ENCODE measurements around the gene PPM1H.

Gene PPM1H

DNA sequence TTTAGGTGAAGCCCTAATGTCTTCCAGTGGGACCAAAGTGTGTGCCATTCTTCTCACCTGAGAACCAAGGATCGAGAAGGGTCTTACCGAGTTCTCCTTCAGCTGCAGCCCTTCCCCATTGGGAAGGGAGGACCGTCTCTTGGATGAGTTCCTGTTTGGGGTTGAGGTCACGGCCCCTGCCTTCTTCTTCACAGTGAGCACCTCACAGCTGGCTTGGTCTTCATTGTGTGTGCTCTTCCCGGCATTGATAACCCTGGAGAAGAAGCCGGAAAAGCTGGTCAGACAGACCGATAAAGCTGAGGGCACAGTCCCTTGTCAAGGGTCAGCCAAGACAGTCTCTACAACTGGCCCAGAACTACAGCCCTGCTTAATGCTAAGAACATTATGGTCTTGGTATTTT is 102.9 kb downstream of the PPM1H start:
- no peak for DNase-seq
- no peaks in the 10 kb centered on the region for H3K36me3 ChIP-seq (replicated peaks)
- H3K27me3 ChIP-seq (replicated peaks): no peaks in the 10 kb centered on the region
- in situ Hi-C loops (cut with HindIII; ENCODE audit: low pct_ligation_motif_present, low sequenced_read_pairs): no loop called here
- no peak overlapping the region for H3K27ac ChIP-seq
- TF ChIP-seq, protein P1, sequence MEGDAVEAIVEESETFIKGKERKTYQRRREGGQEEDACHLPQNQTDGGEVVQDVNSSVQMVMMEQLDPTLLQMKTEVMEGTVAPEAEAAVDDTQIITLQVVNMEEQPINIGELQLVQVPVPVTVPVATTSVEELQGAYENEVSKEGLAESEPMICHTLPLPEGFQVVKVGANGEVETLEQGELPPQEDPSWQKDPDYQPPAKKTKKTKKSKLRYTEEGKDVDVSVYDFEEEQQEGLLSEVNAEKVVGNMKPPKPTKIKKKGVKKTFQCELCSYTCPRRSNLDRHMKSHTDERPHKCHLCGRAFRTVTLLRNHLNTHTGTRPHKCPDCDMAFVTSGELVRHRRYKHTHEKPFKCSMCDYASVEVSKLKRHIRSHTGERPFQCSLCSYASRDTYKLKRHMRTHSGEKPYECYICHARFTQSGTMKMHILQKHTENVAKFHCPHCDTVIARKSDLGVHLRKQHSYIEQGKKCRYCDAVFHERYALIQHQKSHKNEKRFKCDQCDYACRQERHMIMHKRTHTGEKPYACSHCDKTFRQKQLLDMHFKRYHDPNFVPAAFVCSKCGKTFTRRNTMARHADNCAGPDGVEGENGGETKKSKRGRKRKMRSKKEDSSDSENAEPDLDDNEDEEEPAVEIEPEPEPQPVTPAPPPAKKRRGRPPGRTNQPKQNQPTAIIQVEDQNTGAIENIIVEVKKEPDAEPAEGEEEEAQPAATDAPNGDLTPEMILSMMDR (IDR thresholded peaks at IDR 0.05; ENCODE audit: low read depth, low read length, missing control alignments): no peak
- H3K4me3 ChIP-seq (ENCODE audit: low read depth, low read length): no peak overlapping the region

DNA sequence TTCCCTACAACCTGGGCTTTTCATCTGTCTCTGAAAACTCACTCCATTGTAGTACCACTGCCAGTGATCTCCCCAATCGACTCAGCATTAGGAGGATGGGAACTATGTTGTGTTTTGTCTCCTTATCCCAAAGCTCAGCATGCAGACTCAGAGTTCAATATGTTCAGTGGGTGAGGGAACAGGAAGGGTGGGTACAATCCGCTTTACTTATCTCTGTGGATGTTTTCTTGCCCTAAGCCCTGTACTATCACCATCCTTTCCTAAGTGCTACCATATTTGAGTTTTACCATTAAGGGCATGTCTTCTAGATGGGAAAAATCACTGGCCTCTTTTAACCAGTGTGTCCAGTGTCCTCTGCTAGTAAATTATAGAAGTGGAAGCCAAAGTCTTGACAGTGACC is 107.1 kb downstream of the PPM1H start:
- in situ Hi-C loops (cut with HindIII; ENCODE audit: low pct_ligation_motif_present, low sequenced_read_pairs): no loop called here
- DNase-seq: no peak
- Histone ChIP-seq H3K36me3 (replicated peaks) (no peaks in the 10 kb centered on the region), H3K4me3 (ENCODE audit: low read depth, low read length) (no peak overlapping the region), H3K27me3 (replicated peaks) (no peaks in the 10 kb centered on the region), H3K27ac (no peak overlapping the region)
- TF ChIP-seq, protein P1 (IDR thresholded peaks at IDR 0.05; ENCODE audit: low read depth, low read length, missing control alignments): no peak

DNA sequence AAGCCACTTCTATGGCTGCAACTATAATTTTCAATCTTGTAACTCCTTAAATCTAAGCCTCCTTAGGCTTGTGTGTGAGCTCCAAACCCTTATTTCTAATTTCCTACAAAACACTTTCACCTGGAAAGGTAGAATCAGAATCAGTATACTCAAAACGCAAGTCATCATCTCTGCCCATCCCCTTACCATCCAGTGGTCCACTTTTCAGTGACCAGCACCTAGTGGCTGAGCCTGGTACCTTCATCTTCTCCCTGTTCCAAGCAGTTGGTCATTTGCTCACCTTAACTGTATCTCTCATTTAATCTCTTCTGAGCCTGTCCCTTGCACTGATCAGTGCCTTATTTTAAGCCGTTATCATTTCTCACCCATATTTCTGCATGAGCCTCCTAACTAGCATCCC is 107.9 kb downstream of the PPM1H start:
- Histone ChIP-seq H3K27ac (no peak overlapping the region), H3K27me3 (replicated peaks) (no peaks in the 10 kb centered on the region), H3K36me3 (replicated peaks) (no peaks in the 10 kb centered on the region), H3K4me3 (ENCODE audit: low read depth, low read length) (no peak overlapping the region)
- in situ Hi-C loops (cut with HindIII; ENCODE audit: low pct_ligation_motif_present, low sequenced_read_pairs): no loop called here
- no peak for DNase-seq
- TF ChIP-seq, protein P1 (IDR thresholded peaks at IDR 0.05; ENCODE audit: low read depth, low read length, missing control alignments): peak; percentile 46

DNA sequence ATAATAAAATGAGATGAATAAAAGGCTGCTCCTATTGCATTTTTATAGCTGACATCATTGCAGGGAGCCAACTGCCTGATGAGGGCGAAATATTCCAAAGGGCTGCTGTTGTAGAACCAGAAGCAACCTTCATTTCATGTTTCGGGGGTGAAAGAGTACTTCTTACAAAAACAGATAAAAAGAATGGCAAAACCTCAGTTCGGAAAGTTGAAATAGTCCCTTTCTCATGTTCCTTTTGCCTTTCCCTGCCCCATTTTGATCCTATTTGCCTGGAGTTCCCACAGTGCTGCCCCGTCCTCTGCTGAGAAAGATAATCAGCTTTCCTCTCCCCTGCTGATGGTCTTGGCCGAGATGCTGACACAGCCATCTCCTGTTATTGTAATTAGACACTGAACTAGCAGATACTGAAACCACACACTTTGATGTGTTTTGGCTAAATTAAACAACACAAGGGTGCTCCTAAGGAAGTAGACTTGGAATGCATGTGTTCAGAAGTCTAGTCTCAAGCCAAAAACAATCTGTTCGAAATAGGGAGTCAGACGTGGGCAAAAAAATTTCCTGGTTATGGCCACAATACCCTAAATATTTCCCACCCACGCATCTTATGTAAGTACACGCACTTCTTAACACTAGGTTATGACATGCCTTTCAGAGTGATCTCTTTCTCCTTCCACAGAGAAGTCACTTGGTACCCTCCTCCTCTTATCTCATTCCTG is 117.2 kb downstream of the PPM1H start:
- Histone ChIP-seq H3K27ac (peak overlapping the region; percentile 86), H3K27me3 (replicated peaks) (no peaks in the 10 kb centered on the region), H3K36me3 (replicated peaks) (no peaks in the 10 kb centered on the region), H3K4me3 (ENCODE audit: low read depth, low read length) (peak overlapping the region; percentile 13)
- DNase-seq: peak; percentile 87
- in situ Hi-C loops (cut with HindIII; ENCODE audit: low pct_ligation_motif_present, low sequenced_read_pairs): no loop called here
- TF ChIP-seq, protein P1 (IDR thresholded peaks at IDR 0.05; ENCODE audit: low read depth, low read length, missing control alignments): peak; percentile 10

DNA sequence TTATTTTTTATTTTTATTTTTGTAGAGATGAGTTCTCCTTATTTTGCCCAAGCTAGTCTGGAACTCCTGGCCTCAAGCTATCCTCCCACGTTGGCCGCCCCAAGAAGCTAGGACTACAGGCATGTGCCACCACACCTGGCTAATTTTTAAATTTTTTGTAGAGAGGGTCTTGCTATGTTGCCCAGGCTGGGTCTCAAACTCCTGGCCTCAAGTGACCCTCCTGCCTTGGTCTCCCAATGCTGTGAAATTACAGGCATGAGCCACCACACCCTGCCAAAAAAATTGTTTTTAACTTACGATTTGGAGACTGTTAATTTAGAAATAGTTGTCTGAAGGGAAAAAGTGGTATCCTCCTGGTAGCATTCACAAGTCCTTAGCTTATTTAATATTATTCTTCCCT is 120.7 kb downstream of the PPM1H start:
- in situ Hi-C loops (cut with HindIII; ENCODE audit: low pct_ligation_motif_present, low sequenced_read_pairs): no loop called here
- Histone ChIP-seq H3K4me3 (ENCODE audit: low read depth, low read length) (no peak overlapping the region), H3K27me3 (replicated peaks) (no peaks in the 10 kb centered on the region), H3K36me3 (replicated peaks) (no peaks in the 10 kb centered on the region), H3K27ac (no peak overlapping the region)
- DNase-seq: no peak
- TF ChIP-seq, protein P1 (IDR thresholded peaks at IDR 0.05; ENCODE audit: low read depth, low read length, missing control alignments): no peak

Measured in brain microvascular endothelial cell (primary cell).